Body of pancreas (tissue), 4 donors: ENCODE data around the gene MCF2L2. TPM values are rescaled to one million over a fixed set of nuclear protein-coding genes. Genes with fewer than 3 reads are reported as not detected.

Experiments used
- ATAC-seq: fragments of 150-250 bp; one replicate; pipeline ENCODE4 v1.9.1; 2016
- DNase-seq, 4 donors: peaks; one replicate each; pipeline ENCODE4 v3.0.0-alpha.2; 2019
- H3K27ac ChIP-seq, 4 donors: fragments of 200-600 bp; sonication (generic); 1 replicate in 3 of 4; 2 replicates in 1 of 4; pipeline versions ENCODE4 v1.5.1 to v1.6.1; 2016 to 2019; ENCODE audit warnings: mild to moderate bottlenecking in 1 of 4, mixed read lengths in 1 of 4, moderate library complexity in 1 of 4
- H3K27me3 ChIP-seq, 2 donors: fragments of 200-600 bp; sonication (generic); one replicate each; pipeline ENCODE4 v1.6.0; 2016; ENCODE audit warnings: mild to moderate bottlenecking in 1 of 2
- H3K36me3 ChIP-seq, 2 donors: fragments of 200-600 bp; sonication (generic); replicated peaks in 1 of 2; 2 replicates each; pipeline ENCODE4 v1.5.1; 2016; ENCODE audit warnings: low read depth in 2 of 2; ENCODE audit not compliant: insufficient read depth in 1 of 2
- H3K4me1 ChIP-seq: fragments of 200-600 bp; sonication (generic); one replicate; pipeline ENCODE4 v1.6.0; 2016
- H3K4me3 ChIP-seq, 2 donors: fragments of 200-600 bp; sonication (generic); 1 replicate in 1 of 2; 2 replicates in 1 of 2; pipeline ENCODE4 v1.5.1; 2016 to 2019
- H3K9me3 ChIP-seq, 3 donors: fragments of 200-600 bp; sonication (generic); 1 replicate in 2 of 3; 2 replicates in 1 of 3; pipeline ENCODE4 v1.5.1; 2016
- CTCF ChIP-seq, 7 experiments: fragments of 450-650 bp in 4 of 7; fragments of 200-600 bp in 3 of 7; sonication (generic) in 3 of 7; IDR thresholded peaks; one replicate each; pipeline ENCODE4 v1.5.1; 2016 to 2019; ENCODE audit warnings: antibody characterized with exemption in 7 of 7
- POLR2A ChIP-seq, 3 donors: fragments of 450-650 bp; IDR thresholded peaks; one replicate each; pipeline ENCODE4 v1.6.1; 2016; ENCODE audit warnings: antibody characterized with exemption in 3 of 3, mild to moderate bottlenecking in 2 of 3
- WGBS, 2 donors: methylation state at CpG; one replicate each; pipeline ENCODE4 v1.1.5; 2017; 5-methylcytosine and 5-hydroxymethylcytosine counted together
- intact Hi-C: fragments of 100-400 bp; cut with DNase I; formaldehyde crosslinking; loops from one replicate; pipeline ENCODE4 v1.15.1; 2023
- total RNA-seq, 2 donors: library from RNA; depleted of rRNA; stranded (reverse); fragments of >200 nt; gene quantifications; one replicate each; pipeline ENCODE4 v1.1.0, GENCODE V29; 2016

Gene MCF2L2
- total RNA-seq, 2 donors from 2014 or later = 0.26 TPM; not detected in 1

GRCh38 chr3:183244981-183245476, 183.4 kb downstream of the MCF2L2 start:
- intact Hi-C loops = no loop called here
- peaks cover 0 to 12% (median 0%) of the 10 kb centered on the region in 3 donors for H3K9me3 ChIP-seq
- H3K4me3 ChIP-seq = no peak overlapping the region
- no peaks in the 10 kb centered on the region for H3K27me3 ChIP-seq
- no peaks in the 10 kb centered on the region for H3K4me1 ChIP-seq
- TF ChIP-seq CTCF (IDR thresholded peaks at IDR 0.05) = no peak
- no peak for TF ChIP-seq POLR2A (IDR thresholded peaks at IDR 0.05)
- DNase-seq = no peak
- peak; percentile 59 for ATAC-seq
- peak overlapping the region in 3 of 4 donors; percentile 44 to 64 (median 54) for H3K27ac ChIP-seq
- no peaks in the 10 kb centered on the region for H3K36me3 ChIP-seq

- DNase-seq = peak in 3 of 4 donors; percentile 37 to 75 (median 43)
- no peak for ATAC-seq
- Histone ChIP-seq H3K27ac (peak overlapping the region in 1 of 4 donors; percentile 64), H3K4me3 (no peak overlapping the region), H3K4me1 (no peaks in the 10 kb centered on the region), H3K36me3 (no peaks in the 10 kb centered on the region), H3K9me3 (peaks cover 0 to 12% (median 0%) of the 10 kb centered on the region in 3 donors), H3K27me3 (no peaks in the 10 kb centered on the region)
- 76 to 87% methylated on average over 2 of the region's 2 CpGs for WGBS, 2 donors
- intact Hi-C loops = no loop called here
- TF ChIP-seq CTCF (IDR thresholded peaks at IDR 0.05) (no peak), POLR2A (IDR thresholded peaks at IDR 0.05) (no peak)
These were observed 184.2 kb downstream of the MCF2L2 start for GRCh38 chr3:183244219-183244618.

GRCh38 chr3:183242431-183242830, 186.0 kb downstream of the MCF2L2 start:
- ATAC-seq (no peak), DNase-seq (no peak)
- H3K9me3 ChIP-seq = peaks cover 0 to 12% (median 0%) of the 10 kb centered on the region in 3 donors
- H3K27ac ChIP-seq = no peak overlapping the region
- H3K4me1 ChIP-seq = no peaks in the 10 kb centered on the region
- no peaks in the 10 kb centered on the region for H3K36me3 ChIP-seq
- no peak overlapping the region for H3K4me3 ChIP-seq
- no peaks in the 10 kb centered on the region for H3K27me3 ChIP-seq
- TF ChIP-seq POLR2A (IDR thresholded peaks at IDR 0.05) (no peak), CTCF (IDR thresholded peaks at IDR 0.05) (no peak)
- intact Hi-C loops = no loop called here
- WGBS, 2 donors = 89 to 100% methylated on average over 1 of the region's 1 CpG

GRCh38 chr3:183239046-183239445, 189.4 kb downstream of the MCF2L2 start:
- no peaks in the 10 kb centered on the region for H3K27me3 ChIP-seq
- 70% methylated on average over 5 of the region's 5 CpGs for WGBS, 2 donors
- DNase-seq (no peak), ATAC-seq (no peak)
- peaks cover 0 to 12% (median 0%) of the 10 kb centered on the region in 3 donors for H3K9me3 ChIP-seq
- no peaks in the 10 kb centered on the region for H3K4me1 ChIP-seq
- intact Hi-C loops = no loop called here
- TF ChIP-seq CTCF (IDR thresholded peaks at IDR 0.05) (no peak), POLR2A (IDR thresholded peaks at IDR 0.05) (no peak)
- no peak overlapping the region for H3K27ac ChIP-seq
- H3K4me3 ChIP-seq = no peak overlapping the region
- no peaks in the 10 kb centered on the region for H3K36me3 ChIP-seq

- no peaks in the 10 kb centered on the region for H3K27me3 ChIP-seq
- peak overlapping the region in 1 of 4 donors; percentile 3 for H3K27ac ChIP-seq
- ATAC-seq (peak; percentile 21), DNase-seq (no peak)
- WGBS, 2 donors = 46 to 52% methylated on average over 4 of the region's 4 CpGs
- no peak overlapping the region for H3K4me3 ChIP-seq
- no peaks in the 10 kb centered on the region for H3K4me1 ChIP-seq
- H3K9me3 ChIP-seq = no peaks in the 10 kb centered on the region
- intact Hi-C loops = no loop called here
- no peaks in the 10 kb centered on the region for H3K36me3 ChIP-seq
- no peak for TF ChIP-seq POLR2A (IDR thresholded peaks at IDR 0.05)
- TF ChIP-seq CTCF (IDR thresholded peaks at IDR 0.05) = no peak
These were observed 194.5 kb downstream of the MCF2L2 start for GRCh38 chr3:183233966-183234365.
